VCaP (cell line): ENCODE measurements around the gene BCKDHA.

Experiments used
- H3K27ac ChIP-seq: fragments of 450-650 bp; 2 replicates; pipeline ENCODE4 v1.5.1; 2017
- TF ChIP-seq, protein P1 (sequence below): fragments of 450-650 bp; conservative IDR thresholded peaks from 2 replicates; pipeline ENCODE4 v1.5.1; 2017; ENCODE audit warnings: mild to moderate bottlenecking, moderate library complexity

The BCKDHA gene

DNA sequence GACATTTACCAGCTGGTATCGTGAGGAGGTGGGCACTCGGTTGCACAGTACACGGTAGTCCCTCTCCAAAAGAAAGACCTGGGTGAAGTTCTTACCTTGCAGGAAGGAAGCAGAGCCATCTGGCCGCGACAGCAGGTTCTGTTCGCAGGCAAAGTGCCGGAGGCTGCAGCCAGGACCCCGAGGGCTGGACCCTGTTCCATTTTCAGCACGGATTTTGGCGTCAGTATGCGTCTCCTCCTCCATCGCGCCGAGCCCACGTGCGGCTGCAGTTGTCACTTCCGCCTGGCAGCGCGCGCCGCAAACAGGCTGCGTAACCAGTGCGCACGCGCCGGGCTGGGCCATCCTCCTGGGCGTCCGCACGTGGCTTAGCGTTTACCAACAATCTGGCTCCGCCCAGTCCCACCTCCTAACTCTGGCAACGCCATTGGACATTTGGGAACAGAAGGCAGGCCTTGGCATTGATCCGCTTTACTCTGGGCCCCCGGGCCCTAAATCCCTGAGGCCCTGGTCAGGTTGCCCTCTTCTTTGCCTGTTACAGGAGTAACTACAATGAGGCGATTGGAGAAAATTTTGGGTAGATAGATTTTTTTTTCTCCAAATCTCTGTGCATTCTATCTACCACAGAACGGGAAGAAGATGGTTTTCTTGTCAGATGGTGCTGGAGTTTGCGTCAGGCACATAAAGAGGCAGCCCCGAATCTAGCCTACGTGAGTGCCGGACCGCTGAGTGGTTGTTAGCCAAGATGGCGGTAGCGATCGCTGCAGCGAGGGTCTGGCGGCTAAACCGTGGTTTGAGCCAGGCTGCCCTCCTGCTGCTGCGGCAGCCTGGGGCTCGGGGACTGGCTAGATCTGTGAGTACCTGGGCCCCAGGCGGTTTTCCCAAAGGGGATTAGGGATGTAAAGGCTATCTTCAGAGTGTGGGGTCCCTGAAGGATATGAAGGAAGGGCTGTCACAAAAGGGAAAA, at the start of gene BCKDHA, which contains the start of gene EXOSC5:
Gene BCKDHA, plus strand, starts transcription at position 733 of the 964 bp plus-strand sequence. Its CDS starts 10 bp downstream, at position 743.
Gene EXOSC5, minus strand, starts transcription at position 274 of the 964 bp plus-strand sequence. Its CDS starts 31 bp downstream, at position 243.
- H3K27ac ChIP-seq, result peak within 1 kb of the TSS; percentile 97
- TF ChIP-seq, protein P1, sequence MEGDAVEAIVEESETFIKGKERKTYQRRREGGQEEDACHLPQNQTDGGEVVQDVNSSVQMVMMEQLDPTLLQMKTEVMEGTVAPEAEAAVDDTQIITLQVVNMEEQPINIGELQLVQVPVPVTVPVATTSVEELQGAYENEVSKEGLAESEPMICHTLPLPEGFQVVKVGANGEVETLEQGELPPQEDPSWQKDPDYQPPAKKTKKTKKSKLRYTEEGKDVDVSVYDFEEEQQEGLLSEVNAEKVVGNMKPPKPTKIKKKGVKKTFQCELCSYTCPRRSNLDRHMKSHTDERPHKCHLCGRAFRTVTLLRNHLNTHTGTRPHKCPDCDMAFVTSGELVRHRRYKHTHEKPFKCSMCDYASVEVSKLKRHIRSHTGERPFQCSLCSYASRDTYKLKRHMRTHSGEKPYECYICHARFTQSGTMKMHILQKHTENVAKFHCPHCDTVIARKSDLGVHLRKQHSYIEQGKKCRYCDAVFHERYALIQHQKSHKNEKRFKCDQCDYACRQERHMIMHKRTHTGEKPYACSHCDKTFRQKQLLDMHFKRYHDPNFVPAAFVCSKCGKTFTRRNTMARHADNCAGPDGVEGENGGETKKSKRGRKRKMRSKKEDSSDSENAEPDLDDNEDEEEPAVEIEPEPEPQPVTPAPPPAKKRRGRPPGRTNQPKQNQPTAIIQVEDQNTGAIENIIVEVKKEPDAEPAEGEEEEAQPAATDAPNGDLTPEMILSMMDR, result no peak

DNA sequence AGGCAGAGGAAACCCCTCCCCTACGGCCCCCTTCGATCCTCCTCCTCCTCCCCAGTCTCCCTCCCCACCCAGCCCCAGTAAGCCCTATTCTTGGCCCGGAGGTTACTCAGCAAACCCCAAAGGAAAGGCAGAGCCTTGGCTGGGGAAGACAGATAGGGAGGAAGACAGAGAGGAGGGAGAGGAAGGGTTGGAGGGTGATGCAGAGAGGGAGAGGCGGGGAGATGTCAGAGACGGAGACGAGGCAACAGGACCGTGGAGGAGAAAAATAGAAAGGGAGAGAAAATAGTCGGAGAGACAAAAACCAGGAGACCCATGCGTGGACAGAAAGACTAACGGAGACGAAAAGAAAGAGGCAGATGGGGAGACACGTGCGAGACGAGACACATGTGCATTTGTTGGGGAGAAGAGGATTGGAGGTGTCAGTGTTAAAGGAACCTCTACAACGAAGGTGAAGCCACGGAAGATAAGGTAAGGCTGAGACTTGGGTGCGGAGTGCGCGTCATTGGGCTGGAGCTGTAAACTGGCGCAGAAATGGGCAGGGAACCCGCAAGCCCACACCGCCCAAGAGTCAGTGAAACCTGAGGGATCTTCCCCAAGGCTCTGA, 46.8 kb upstream of the BCKDHA start:
- no peak overlapping the region for H3K27ac ChIP-seq
- TF ChIP-seq, protein P1, result no peak

DNA sequence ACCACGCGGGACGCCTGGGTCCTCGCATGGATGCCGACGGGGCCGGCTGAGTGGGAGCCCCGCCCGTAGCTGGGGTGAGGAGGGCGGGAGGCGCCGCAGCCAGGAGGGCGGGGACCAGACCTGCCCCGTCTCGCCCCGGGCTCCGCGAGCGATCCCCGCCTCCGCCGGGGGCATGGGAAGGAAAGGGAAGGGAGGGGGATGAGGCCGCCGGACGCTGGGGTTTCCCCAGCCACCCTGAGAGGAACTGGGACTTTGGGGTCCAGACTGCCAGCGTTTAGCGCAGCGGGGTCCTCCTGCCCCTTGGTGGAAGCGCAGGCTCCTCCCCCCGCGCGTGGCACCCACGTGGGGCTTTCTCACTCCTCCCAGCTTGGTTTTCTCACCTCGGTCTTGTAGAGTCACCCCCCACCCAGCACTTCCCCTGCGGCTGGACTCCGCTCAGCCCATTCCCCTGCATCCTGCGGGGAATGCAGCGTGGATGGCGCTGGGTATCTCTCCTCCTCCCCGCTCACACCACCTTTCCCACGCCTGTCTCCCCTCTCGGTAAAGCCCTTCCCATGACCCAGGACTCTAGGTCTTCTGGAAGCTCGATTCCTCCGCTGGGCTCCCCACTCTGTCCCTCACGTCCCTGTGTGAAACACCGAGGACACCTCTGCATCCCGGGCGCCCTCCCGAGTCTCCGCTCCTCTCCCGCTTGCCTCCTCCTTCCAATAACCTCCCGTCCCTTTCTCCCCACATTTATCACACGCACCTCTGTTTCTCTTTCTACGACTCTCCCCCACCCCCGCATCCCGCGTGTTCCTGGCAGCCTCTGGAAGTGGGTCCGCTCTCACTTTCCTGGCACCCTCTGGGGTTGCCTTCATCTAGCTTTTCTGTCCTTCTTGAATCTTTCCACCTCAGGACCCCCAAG, 46.0 kb upstream of the BCKDHA start:
- TF ChIP-seq, protein P1, result no peak
- H3K27ac ChIP-seq, result no peak overlapping the region

DNA sequence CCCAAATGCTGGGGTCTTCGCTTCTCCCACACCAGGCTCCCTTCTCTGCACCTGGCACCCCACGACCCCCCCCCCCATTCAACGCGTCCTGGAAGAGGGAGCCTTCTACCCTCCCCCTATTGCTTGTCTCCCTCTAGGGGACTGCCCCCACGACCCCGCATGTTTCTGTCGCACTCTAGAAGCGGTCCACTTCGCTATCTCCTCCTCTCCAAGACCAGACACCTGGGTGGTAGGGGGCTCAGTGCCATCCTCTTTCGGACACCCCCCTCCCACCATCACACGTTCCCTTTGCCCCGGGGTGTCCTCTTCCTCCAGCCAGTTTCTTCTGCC, 45.4 kb upstream of the BCKDHA start:
- TF ChIP-seq, protein P1, result no peak
- no peak overlapping the region for H3K27ac ChIP-seq

DNA sequence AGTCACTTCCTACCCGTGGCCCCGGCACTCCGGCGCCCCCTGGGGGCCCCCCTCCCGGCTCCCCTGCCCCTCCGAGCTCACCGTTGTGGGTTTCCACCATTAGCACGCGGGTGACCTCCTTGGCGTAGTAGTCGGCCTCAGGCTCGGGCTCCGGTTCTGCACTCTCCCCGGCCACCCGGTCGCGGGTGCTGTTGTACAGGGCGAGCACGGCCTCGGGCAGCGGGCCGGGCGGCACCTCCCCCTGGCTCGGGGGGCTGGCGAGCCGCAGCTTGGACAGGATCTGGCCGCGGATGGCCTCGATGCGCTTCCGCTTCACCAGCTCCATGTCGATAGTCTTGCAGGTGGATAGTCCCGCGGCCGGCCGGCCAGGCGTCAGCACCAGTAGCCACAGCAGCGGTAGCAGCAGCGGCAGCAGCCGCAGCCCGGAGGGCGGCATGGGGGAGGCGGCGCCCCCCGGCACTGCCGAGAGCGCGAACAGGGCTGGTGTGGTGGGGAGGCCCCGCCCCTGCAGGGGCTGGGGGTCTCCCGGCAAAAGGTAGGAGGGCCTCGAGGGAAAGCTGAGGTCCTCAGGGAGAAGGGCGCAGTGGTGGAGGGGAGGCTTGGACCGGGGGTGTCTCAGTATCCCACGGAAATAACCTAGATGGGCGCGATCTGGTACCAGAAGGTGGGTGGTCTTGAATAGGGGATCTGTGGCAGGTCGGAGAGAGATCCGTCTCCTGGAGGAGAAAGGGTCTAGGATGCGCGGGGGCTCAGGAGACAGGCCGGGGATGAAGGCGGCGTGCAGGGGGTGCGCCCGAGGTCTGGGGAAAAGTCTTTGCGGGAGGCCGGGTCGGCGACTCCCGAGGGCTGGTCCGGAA, 44.8 kb upstream of the BCKDHA start:
- TF ChIP-seq, protein P1, result peak; percentile 23; the same call in 1 of the 2 replicates
- no peak overlapping the region; the same call in 1 of the 2 replicates for H3K27ac ChIP-seq

DNA sequence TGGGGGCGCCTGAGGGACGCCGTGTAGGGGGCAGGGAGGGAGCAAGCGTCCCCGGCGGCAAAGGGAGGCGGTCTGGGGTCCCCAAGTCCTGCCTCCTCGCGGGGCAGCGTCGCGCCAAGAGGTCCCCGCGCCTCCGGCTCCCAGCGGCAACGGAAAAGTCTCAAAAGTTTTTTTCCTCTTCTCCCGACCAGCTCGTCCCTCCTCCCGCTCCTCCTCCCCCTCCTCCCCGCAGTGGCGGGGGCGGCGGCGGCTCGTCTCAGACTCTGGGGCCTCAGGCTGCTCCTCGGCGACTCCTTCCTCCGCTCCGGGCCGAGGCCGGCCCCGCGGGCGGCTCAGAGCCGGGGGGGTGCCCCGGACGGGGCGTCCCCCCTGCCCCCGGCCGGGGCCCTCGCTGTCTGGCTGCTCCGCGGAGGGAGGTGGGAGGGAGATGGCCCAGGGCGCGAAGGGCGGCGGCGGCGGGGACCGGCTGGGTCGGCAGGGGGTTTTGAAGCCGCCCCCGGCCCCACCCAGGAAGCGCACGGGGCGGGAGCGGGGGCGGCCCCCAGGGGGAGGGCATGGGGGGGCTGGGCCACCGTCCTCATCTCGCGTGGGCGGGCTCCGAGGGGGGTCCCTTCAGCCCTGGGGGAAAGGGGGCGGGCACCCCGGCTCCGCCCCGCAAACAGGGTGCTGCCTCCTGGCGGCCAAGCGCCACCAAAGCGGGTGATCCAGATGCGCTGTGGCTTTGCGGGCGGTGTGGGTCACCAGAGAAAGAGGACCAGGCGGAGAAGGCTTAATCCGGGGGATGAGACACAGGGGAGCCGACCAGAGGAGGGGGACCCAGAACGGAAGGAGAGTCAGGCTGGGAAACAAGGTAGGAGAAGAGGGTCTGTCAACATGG, 43.9 kb upstream of the BCKDHA start, which contains the start of gene TGFB1:
Gene TGFB1, minus strand, starts transcription at position 457 of the 877 bp plus-strand sequence. CDS start 878 bp downstream, outside the sequence.
- no peak within 1 kb of the TSS; the same call in 1 of the 2 replicates for H3K27ac ChIP-seq
- TF ChIP-seq, protein P1, result peak; percentile 69
